Measurements from ENCODE around the gene RAB3C.
"Not testable (repeated sequence)": the region's sequence is repeated elsewhere in the genome, so short reads cannot be mapped to it uniquely, and the experiment has no call there.

RAB3C gene

DNA sequence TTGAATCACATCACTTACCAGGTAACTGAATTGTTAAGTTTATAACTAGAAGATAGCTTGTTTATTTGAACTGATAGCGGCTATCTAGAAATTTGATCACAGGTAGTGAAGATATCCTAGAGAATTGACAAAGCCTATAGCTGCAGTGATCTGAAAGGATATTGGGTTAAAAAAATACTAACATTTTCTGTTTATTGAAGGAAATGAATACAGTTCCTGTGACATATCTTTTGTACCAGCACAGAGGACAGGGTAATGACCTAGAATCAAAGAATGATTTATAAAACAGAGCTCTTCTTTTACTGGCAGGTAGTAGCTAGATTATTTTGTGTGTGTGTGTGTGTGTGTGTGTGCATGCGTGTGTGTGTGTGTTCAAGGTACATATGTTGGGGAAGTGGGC, 94.8 kb downstream of the RAB3C start:
- no peak for DNase-seq

DNA sequence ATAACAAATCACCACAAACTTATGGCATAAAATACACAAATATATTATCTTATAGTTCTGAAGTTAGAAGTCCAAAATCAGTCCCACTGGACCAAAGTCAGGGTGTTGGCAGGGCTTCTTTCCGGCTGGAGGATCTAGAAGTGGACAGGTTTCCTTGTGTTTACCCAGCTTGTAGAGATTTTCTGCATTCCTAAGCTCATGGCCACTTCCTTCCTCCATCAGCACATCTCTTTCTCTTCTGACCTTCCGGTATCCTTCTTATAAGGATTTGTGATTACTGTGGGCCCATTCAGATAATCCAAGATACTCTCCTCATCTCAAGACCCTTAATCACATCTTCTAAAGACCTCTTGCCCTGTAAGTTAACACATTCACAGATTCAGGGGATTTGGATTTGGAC, 97.6 kb downstream of the RAB3C start:
- DNase-seq: no peak

DNA sequence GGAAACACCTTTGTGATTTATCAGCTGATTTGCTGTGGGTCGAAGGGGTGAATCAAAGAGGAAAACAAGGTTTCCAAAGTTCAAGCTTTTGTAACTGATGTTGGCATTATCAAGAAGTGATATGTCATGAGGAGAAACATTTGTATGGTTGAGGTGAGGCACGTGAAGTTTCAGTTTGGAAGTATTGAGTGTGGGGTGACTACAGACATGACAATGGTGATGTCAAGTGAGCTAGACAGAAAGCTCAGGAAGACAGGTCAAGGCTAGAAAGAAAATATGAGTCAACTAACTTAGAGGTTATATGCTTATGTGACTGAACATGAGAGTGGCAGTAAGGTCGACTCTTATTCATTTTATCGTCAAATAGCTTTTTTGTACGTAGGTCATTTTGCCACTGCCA, 99.1 kb downstream of the RAB3C start:
- no peak for DNase-seq

DNA sequence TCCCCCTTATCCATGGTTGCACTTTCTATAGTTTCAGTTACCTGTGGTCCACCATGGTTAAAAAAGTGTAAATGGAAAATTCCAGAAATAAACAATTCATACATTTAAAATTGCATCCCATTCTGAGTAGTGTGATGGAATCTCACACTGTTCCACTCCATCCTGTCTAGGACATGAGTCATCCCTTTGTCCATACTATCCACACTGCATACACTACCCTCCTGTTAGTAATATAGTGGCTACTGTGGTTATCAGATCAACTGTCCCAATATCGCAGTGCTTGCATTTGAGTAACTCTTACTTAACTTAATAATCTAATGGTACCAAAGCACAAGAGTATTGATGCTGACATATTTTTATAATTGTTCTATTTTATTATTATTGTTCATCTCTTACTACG, 100.7 kb downstream of the RAB3C start:
- DNase-seq: no peak

DNA sequence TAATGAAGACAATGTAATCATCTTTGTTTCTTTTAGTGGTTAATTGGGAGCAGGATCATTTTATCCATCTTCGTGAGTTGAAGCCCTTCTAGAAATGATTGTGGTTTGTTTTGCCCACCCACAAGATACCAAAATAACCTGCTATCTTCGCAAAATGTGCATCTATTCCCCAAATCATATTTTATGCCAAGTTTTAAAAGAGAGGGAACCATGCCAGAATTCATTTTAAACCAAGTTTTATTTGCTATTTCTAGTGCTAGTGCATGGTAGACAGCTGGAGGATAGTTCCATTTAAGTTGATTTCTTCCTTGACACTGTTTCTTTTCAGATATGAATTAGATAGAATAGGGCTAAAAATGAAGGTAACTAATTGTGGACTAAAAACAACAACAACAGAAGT, 104.2 kb downstream of the RAB3C start:
- DNase-seq: no peak

DNA sequence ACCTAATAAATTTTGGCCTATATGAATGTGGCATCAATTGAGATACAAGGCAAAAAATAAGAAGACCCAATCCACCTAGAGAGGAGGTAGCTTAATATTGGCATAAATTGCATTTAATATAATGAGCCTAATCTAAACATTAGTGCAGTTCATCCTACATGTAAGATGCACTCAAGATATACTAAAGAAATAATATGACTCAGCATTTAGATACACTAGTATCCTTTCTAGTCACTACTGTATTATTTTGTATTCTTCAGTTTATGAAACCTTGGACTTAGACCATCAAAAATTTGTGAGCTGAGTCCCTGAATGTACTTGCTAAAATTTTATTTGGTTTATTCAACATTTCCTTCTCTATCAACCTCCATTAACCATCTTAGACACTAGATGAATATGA, 104.7 kb downstream of the RAB3C start:
- DNase-seq: no peak

- DNase-seq: not testable (repeated sequence)
These were observed 116.3 kb downstream of the RAB3C start for GRCh38 chr5:58699088-58699761.

DNA sequence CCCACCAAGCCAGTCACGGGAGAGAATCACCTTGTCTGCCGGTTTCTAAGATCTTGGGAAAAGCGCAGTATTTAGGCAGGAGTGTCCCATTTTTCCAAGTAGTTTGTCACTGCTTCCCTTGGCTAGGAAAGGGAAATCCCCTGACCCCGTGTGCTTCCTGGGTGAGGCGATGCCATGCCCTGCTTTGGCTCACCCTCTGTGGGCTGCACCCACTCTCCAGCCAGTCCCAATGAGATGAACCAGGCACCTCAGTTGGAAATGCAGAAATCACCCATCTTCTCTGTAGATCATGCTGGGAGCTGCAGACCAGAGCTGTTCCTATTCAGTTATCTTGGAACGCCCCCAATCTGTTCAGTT, 116.9 kb downstream of the RAB3C start:
- DNase-seq: no peak

DNA sequence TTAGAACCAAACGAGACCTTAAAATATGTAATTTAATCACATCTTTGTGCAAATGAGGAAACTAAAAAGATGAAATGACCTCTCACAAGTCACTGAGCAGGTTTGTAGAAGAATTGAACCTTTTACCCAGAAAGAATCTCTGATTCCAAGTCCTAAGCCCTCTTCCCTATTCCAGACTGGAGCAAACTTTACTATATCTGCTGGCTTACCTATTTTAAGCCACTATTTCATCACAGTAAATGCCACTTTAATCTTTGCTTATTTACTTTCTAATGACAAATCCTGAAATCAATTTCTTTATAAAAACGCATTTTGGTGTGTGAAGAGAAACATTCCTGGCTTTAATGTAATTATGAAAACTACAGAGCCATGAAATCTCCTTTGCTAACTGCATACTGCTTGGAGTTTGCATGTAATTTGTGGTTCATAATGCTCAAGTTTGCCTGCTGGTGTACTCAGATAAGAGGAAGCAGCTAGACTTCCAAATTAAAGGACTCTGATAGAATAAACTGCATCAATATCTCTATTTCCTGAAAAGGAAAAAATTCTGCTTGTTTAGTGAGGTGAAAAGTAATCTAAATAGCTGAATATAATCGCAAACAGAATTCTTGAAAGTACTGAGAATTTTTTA, 121.2 kb downstream of the RAB3C start:
- DNase-seq: no peak

DNA sequence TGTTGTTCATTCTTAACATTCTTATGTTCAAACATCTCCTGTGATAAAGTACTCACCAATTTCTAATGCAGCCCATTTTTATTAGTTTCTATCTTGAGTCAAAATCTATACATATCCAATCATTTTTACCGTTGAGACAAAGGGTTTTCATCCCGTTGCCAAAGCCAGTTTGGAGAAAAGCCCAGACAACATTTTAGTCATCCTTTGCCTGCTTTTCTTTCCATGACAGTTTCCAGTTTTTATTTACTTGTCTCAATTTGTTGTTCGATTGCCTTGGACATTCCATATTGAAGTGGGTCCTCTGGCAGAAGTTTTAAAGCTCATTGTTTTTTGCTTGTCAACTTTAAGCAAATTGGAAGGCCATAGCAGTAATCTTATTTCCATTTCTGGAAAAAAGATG, 123.9 kb downstream of the RAB3C start:
- no peak for DNase-seq

- DNase-seq: no peak
These were observed 125.6 kb downstream of the RAB3C start for GRCh38 chr5:58708456-58708855.

- DNase-seq: not testable (repeated sequence)
These were observed 127.5 kb downstream of the RAB3C start for GRCh38 chr5:58710425-58710824.

DNA sequence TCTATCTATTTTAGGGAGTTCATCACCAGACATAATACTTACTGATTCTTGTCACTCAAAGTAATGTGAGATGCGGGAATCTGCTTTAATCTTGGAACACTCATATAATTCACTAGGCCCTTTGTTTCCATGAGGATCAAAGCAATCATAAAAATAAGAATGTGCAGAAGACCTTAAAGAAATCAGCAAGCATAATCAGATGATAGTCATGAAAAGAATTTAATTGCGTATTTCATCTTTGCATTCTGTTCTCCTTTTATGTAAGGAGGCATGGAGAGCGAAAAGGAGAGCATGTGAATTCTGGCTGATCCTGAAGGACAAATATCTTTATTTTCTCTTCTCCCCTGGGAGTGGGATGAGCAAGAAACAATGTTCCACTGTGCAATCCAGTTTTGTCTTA, 128.0 kb downstream of the RAB3C start:
- DNase-seq: no peak

DNA sequence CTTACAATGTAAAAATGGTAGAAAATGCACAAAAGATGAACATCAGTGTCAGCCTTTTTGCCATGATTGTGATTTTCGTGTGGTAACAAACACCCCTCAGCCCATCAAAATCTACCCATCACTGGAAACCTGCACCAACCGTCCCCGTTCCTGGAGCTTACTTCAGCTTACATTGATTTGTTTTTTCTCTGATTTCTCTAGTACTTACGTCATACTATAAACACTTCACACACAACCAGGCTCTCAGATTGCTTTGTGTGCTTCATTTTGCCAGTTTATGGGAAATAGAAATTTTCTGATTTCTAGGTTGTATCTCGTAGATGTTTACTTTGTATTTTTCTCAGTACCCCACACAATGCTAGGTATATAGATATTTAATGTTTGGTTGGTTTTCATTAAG, 129.1 kb downstream of the RAB3C start:
- DNase-seq: no peak

DNA sequence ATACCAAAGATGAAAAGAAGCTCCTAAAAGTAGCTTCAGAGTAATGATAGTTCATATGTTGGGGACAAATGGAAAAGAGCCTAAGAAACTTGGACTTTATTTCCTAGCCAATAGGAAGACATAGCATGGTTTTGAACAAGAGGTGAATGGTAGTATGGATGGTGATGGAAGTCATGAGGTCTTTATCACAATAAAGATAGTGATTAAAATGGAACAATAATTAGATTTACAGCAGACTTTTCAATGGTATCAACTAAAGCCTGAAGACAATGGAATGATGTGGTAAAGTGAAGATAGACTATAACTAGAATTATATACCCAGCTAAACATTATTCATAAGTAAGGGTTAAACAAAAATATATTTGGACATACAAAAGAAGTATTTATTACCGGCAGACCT, 131.2 kb downstream of the RAB3C start:
- no peak for DNase-seq

DNA sequence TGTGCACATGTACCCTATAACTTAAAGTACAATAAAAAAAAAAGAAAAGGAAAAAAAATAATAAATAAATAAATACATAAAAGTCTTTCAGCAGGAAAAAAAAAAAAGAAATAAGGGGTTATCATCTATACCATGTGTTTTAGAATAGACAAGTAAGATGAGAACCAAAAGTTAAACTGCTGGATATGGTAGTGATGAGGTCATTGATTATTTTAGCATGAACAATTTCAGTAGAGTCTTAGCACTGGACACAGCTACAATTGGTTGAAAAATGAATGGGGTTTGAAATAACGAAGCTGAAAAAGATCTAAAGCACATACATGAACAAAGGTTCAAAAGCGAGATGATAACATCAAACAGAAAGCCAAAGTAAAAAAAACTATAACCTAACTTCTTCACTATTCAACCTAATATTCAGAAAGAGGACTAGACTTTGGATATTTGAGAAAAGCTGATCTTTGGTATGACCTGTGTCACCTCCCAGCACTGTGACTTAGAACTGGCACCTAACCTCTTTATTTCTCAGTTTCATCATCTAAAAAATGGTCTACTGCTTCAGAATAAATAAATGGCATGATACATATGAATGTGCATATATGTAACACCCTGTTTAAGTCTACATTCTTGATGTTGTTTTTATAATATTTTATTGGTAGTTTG, 133.3 kb downstream of the RAB3C start:
- no peak for DNase-seq

DNA sequence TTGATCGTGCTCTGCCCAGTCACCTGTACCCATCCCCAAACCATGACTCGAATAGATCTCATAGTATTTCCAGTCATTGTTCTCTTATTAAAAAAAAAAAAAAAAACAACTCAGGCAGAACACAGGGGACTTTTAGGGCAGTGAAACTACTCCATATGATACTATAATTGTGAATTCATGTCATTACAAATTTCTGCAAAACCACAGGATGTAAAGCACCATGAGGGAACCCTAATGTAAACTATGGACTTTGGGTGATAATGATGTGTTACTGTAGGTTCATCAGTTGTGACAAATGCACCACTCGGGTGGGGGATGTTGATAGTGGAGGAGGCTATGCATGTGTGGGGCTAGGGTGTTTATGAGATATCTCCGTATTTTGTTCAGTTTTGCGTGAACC, 133.8 kb downstream of the RAB3C start:
- DNase-seq: no peak

DNA sequence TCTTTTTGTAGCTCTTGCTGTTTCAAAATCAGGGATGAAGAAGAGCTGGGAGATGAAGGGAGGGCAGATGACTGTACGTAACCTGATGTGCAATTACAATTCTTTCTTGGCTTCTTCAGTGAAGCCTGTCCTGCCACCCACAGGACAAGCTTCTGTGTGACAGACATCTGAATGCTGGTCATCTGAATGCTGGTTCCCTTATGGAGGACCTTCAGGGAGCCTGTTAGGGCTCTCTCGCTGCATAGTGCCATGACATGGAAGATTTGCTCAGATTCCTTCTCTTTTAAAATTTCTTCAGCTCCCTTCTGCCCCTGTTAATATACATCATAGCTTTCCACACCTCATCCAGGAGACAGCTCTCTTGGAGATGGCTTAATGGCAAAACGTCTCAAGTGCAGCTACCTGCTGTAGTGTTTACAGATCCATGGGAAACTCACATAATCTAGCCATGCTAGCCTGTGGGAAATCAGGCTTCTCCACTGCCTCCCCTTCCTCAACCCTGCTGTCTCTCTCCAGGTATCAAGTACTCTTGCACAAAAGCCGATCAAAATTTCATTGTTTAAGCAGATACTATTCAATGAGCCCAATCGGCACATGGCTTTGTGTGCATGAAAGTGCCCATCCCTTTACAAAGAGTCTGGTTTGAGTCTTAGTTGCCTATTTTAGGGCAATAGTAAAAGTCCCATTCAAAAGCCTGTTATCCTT, 134.6 kb downstream of the RAB3C start:
- peak in 1 of 2 experiments; percentile 20 for DNase-seq

GRCh38 chr5:58718269-58718978, 135.5 kb downstream of the RAB3C start:
- no peak for DNase-seq

DNA sequence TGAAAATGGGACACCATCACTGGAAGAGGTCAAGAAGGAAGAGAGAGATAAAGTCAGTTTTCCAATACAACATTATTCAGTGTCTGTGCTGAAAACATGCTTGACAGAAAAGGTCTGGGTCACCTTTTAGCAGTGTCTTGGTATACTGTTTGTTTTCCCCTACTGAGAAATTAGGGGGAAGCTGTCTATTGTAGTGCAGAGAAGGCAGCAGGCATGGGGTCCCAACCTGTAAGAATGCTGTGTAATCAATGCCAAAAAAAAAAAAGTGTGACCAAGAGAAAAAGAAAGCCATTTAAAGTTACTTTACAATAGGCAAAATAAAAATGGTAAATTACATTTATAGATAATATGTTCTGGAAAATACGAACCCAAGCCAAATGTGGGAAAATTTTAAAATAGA, 139.3 kb downstream of the RAB3C start:
- no peak for DNase-seq

- no peak for DNase-seq
These were observed 142.1 kb downstream of the RAB3C start for GRCh38 chr5:58724992-58725391.

DNA sequence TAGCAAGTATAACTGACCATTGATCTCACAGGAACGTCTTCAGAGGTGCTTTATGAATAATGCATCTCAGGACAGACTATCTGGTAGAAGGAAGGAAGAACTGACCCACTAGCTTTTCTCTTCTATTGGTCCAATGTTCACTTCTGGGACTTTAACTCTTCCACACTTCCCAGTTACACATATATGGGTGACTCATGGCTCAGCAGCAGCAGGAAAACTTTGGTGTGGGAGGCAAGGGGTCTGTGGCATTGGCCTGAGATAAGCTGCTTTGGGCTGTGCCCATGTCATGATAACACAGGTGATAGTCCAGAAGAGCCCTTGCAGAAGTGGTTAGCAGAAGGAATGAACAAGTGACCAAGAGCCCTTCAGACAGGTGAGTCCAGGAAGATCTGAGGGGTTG, 148.8 kb downstream of the RAB3C start:
- no peak for DNase-seq

- DNase-seq: no peak
These were observed 152.8 kb downstream of the RAB3C start for GRCh38 chr5:58735637-58736036.

Data from NCI-H2081 (cell line).